Endometrial microvascular endothelial cells (primary cell): Measurements from ENCODE around the gene PRR7. TPM values are rescaled to one million over a fixed set of nuclear protein-coding genes. Genes with fewer than 3 reads are reported as not detected.
"Not testable (repeated sequence)": the region's sequence is repeated elsewhere in the genome, so short reads cannot be mapped to it uniquely, and the experiment has no call there.

Experiments
- in situ Hi-C: cut with HindIII; loops from 2 replicates; pipeline ENCODE4 v1.10.0; 2017; ENCODE audit warnings: low sequenced_read_pairs, low pct_unique_long_range_greater_than_20kb; ENCODE audit errors: inconsistent ontology term
- total RNA-seq: library from RNA; depleted of rRNA; stranded (reverse); fragments of >200 nt; gene quantifications from one replicate; pipeline ENCODE4 v1.2.3, GENCODE V29; 2015; ENCODE audit errors: inconsistent ontology term

Gene PRR7
- 11.2 TPM for total RNA-seq

DNA sequence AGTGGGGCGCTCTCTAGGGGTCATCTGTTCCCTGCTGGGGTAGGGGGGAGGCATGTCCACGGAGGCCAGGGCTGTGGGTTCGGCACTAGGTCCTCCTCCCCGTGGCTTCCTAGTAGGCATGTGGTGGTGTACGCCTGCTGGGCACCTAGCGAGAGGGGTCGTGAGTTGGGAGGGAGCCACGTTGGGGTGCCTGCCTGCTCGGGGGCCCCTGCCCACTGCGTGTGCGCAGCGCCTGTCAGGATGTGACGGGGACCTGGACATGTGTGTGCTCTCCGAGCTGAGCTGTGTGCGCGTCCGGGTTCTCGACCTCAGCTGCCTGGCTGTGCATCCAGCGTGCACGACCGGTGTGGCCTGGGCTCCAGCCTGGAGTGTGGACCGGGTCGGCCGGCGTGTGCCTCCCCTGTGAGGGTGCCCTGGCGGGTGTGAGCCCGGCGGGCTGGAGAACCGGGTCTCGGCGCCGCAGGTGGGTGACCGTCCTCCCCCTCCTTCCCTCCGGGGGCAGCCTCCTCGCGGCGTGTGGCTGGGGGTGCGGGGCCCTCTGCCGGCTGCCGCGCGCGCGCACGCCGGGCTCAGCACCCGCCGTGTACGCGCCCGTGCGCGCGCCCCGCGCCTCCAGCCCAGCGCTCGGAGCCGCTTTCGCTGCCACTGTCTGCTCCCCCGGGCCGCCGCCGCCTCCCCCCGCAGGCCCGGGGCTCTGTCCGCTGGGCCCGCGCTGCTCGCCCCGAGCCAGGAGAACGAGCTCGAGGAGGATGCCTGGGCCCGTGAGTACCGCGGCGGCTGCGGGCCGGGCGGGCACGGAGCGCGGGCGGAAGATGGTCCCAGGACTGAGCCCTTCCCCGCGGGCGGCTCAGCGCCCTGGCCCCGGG is at the start of gene PRR7:
Gene PRR7, plus strand, starts transcription at position 615 of the 866 bp plus-strand sequence. CDS start 8,254 bp downstream, outside the sequence.
- in situ Hi-C loops = loop anchor here (10.0 kb wide), 1 partner anchor 122 kb away; no protein-coding TSS in a partner anchor

DNA sequence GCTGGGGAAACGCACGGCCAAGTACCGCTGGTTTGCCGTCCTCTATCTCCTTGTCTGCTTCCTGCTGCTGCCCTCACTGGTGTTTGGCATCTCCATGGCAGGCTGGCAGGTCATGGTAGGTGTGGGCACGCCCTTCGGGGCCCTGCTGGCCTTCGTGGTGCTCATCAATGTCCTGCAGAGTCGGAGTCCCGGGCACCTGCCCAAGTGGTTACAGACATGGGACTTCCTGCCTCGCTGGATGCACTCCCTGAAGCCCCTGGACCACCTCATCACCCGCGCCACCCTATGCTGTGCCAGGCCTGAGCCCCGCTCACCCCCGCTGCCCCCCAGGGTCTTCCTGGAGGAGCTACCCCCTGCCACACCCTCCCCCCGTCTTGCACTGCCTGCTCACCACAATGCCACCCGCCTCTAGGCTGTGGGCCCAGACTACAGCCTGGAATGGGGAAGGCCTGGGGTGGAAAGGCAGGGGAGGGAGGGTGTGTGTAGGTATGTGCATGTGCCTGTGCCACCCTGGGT is 48.7 kb upstream of the PRR7 start:
- in situ Hi-C loops = no loop called here

DNA sequence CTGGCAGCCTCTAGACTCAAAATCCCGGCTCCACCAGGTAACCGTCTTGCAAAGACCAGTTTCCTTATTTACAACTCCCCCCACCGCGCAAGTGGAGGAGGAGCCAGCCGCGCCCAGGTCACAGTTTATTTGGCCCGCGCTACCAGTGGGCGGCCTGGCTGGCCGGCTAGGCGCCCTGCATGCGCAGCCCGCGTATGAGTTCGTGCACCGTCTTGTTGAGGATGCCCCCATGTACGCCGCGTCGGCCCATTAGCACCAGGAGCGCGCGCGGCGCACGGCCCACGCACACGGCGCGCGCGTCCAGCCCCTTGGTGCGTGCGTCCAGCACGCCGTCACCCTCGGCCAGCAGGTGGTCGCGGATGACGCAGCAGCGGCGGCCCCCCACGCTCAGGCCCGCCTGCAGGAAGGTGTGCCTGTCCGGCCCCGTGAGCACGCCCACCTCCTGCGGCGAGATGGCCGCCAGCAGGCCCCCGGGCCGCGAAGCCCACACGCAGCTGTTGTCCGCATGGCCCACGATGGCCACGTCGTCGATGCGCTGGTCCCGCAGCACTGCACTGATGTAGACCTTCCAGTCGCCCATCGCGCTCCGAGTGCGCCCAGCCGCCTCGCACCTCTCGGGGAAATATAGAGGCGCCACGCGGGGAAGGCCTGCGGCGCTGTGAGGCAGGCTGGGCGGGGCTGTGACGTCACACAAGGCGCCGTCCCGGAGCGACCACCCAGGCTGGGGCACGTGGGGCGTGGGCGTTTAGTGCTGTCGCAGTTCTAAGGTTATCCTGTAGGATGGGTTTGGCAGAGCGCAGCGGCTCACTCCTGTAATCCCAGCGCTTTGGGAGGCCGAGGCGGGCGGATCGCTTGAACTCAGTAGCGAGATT is 46.4 kb upstream of the PRR7 start, which contains the start of gene PFN3:
Gene PFN3, minus strand, starts transcription at position 665 of the 872 bp plus-strand sequence. Its CDS starts 85 bp downstream, at position 580.
- in situ Hi-C loops = no loop called here

GRCh38 chr5:177402271-177403043 is 44.2 kb upstream of the PRR7 start:
- in situ Hi-C loops = no loop called here

GRCh38 chr5:177403102-177403791 is 43.4 kb upstream of the PRR7 start:
- in situ Hi-C loops = no loop called here

GRCh38 chr5:177403792-177404640 is 42.6 kb upstream of the PRR7 start:
- in situ Hi-C loops = no loop called here

DNA sequence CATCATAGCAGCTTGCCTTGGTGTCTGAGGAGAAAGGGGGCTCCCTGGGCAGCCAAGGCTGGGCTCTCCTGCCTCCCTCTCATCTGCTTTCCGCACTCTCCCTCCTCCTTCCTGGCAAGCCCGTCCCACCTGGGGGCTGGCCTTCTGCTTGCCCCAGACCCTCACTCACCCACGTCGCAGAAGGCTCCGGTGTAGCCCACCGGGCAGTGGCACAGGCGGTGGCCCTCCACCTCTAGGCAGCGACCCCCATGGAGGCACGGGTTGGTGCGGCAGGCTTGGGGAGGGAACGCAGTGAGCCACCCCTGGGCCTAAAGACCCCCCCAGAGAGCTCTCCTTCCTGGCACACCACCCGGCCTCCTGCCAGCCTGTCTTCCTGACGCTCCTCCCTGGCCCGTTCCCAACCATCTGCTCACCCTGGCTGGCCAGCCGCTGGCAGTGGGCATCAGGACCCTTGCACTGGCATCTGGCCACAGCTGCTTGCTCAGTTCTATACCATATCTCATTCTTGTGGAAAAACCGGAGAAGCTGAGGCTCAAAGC is 41.9 kb upstream of the PRR7 start:
- in situ Hi-C loops = no loop called here

DNA sequence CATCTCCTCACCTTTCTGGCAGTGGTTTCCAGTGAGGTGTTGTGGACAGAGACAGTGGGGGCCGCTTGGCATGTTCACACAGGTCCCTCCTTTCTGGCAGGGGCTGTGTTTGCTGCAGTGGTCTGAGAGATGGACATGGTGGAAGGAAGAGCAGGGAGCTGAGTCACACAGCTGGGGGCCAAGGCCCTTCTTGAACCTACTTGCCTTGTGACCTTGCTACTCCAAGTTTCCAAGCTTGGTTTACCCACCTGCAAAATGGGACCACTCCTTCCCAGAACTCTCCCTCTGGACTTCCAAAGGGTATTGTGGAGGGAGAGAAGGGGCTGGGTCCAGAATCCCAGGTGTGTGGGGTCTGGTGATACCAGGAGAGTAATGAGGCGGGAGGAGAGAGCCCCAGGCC is 41.3 kb upstream of the PRR7 start:
- in situ Hi-C loops = no loop called here

DNA sequence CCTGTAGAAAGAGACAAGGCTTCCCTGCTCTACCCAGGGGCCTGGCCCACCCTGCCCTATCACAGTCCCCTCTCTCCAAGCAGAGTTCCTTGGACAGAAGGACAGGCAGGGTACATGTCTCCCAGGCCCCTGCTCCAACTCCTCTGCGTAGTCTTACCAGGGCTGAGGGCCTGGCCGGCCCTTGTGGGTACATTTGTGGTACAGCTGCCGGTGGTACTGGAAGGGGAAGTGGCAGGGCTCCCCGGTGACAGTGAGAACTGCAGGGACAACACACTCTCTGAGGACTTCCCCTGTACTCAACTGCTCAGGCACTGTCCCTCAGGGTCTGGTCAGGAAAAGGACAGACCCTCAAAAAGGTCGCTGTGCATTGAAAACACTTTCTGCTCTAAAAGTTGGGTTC is 40.8 kb upstream of the PRR7 start:
- in situ Hi-C loops = no loop called here

DNA sequence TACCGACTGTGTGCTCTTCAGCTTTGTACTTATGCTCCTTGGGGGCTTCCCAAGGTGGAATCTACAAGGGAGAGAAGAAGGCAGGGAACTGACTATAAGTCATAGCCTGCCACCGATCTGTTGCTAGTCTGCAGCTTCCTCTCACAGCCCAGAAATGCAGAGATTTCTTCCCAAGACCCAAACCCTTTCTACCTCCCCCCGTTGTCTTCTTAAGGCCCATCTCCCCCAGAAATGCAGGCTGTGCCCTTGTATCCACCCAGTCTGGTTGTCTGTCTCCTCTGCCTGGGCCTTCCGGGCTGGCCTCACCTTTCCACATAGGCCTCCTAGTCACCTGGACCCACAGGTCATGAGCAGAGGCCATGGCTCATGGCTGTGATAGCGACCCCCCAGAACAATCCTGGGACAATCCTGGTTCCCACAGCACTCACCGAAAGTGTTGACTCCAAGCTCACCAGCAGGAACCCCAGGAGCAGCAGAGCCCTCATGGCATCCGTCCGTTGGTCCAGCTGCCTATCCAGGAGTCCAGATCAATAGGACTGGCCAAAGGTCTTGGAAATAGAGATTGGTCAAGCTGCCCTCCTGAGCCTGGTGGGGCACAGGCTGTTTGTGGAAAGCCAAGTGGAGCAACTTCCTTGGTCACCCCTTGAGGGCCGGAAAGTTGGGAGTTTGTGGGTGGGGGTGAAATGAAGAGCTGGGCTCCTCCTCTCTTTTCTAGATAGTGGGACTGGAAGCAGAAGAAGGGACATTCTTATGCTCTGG is 37.4 kb upstream of the PRR7 start, which contains the start of gene F12:
Gene F12, minus strand, starts transcription at position 522 of the 759 bp plus-strand sequence. Its CDS starts 37 bp downstream, at position 485.
- in situ Hi-C loops = no loop called here

DNA sequence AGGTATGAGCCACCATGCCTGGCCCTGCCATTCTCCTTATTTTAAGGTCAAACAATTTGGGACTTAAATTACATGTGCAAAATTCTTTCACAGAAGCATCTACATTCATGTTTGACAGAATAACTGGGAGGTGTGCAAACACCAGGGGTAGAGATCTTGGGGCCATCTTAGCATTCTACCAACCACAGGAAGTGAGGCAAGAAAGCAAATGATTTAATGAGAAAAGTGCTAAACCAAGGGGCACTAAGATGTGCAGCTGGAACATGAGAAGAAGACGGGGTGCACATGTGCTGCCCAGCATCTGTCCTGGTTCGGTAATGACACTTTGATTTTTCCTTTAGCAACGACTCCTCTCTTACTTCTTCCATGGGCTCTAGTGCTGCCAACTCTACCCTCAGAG is 36.0 kb upstream of the PRR7 start:
- in situ Hi-C loops = no loop called here

DNA sequence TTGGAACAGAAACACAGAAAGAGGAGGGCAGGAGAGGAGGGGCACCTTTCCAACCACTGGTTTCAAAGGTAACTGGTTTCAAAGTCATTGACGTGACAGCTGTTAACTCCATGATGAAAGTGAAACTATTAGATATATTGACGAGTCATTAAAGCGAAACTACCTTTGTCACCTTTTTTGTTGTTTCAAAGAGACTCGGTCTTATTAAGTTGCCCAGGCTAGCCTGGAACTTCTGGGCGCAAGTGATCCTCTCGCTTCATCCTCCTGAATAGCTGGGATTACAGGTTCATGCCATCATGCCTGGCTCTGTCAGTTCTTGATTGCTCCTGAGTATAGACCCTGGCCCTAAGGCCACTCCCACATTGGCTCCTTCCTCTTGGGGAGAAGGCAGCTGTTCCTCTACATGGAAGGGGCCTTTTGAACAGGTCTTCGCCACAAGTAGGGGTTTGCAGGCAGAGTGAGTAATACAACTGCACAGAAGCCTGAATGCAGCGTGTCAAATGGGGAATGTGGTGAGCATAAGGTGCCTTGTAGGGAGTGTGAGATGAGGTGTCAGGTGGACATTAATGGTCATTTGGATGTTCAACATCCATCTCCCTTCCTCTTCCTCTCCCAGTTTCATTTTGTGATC is 33.9 kb upstream of the PRR7 start:
- in situ Hi-C loops = no loop called here

GRCh38 chr5:177414481-177414880 is 32.1 kb upstream of the PRR7 start:
- in situ Hi-C loops = no loop called here

- in situ Hi-C loops = not testable (repeated sequence)
Measured at GRCh38 chr5:177417081-177417480, 29.5 kb upstream of the PRR7 start.

- in situ Hi-C loops = no loop called here
Measured at GRCh38 chr5:177419046-177419445, 27.6 kb upstream of the PRR7 start.

DNA sequence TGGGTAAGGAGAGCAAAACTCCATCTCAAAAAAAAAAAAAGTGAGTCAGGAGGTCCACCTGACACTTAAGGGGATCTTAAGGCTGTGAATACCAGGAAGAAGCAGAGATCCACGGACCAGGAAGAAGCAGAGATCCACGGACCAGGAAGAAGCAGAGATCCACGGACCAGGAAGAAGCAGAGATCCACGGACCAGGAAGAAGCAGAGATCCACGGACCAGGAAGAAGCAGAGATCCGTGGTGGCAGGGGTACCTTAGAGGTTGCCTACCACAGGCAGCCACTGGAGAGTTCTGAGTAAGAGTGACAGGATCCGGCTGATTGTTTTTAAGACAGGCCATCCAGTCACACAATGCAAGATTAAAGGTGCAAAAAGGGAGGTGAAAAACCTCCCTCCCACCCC is 26.1 kb upstream of the PRR7 start:
- in situ Hi-C loops = not testable (repeated sequence)
